Omental fat pad (tissue), 4 donors: ENCODE results near the gene TTC23. TPM values are rescaled to one million over a fixed set of nuclear protein-coding genes. Genes with fewer than 3 reads are reported as not detected.

Experiments used
- ATAC-seq: fragments of 150-250 bp; one replicate; pipeline ENCODE4 v1.9.1; 2016; ENCODE audit warnings: mild to moderate bottlenecking, moderate library complexity; ENCODE audit not compliant: low FRiP score
- DNase-seq: peaks from one replicate; pipeline ENCODE4 v3.0.0-alpha.2; 2019; ENCODE audit warnings: low spot score
- CTCF ChIP-seq, 3 donors: fragments of 450-650 bp; IDR thresholded peaks; one replicate each; pipeline ENCODE4 v1.5.1; 2016 to 2017; ENCODE audit warnings: antibody characterized with exemption in 3 of 3, mild to moderate bottlenecking in 3 of 3, moderate library complexity in 2 of 3
- total RNA-seq, 4 donors: library from RNA; depleted of rRNA; stranded (reverse); fragments of >200 nt; gene quantifications; one replicate each; pipeline ENCODE4 v1.1.0, GENCODE V29; 2016

The TTC23 gene
- total RNA-seq, 4 donors from 2014 or later: 11.9 to 42.2 (median 19.9) TPM

GRCh38 chr15:99148851-99149276 lies 100.5 kb downstream of the TTC23 start:
- ATAC-seq: no peak
- no peak for TF ChIP-seq CTCF (IDR thresholded peaks at IDR 0.05)
- DNase-seq: no peak

- DNase-seq: no peak
- TF ChIP-seq CTCF (IDR thresholded peaks at IDR 0.05): no peak
- ATAC-seq: no peak
These were observed 102.7 kb downstream of the TTC23 start for GRCh38 chr15:99146661-99147060.

GRCh38 chr15:99145778-99146177 lies 103.6 kb downstream of the TTC23 start:
- no peak for TF ChIP-seq CTCF (IDR thresholded peaks at IDR 0.05)
- ATAC-seq (no peak), DNase-seq (no peak)

GRCh38 chr15:99145005-99145404 lies 104.4 kb downstream of the TTC23 start:
- DNase-seq (no peak), ATAC-seq (no peak)
- TF ChIP-seq CTCF (IDR thresholded peaks at IDR 0.05): no peak

- TF ChIP-seq CTCF (IDR thresholded peaks at IDR 0.05): no peak
- no peak for DNase-seq
- peak; percentile 33 for ATAC-seq
These were observed 105.4 kb downstream of the TTC23 start for GRCh38 chr15:99143655-99144610.

- no peak for TF ChIP-seq CTCF (IDR thresholded peaks at IDR 0.05)
- ATAC-seq (no peak), DNase-seq (no peak)
These were observed 106.1 kb downstream of the TTC23 start for GRCh38 chr15:99143242-99143641.

GRCh38 chr15:99142562-99142961 lies 106.8 kb downstream of the TTC23 start:
- ATAC-seq: no peak
- no peak for DNase-seq
- no peak for TF ChIP-seq CTCF (IDR thresholded peaks at IDR 0.05)
